HCT116 (cell line): ENCODE measurements around the gene NXPH1. TPM values are rescaled to one million over a fixed set of nuclear protein-coding genes. Genes with fewer than 3 reads are reported as not detected.

Experiments used
- ATAC-seq: fragments of 200-7000 bp; cut with Tn5 transposase; 2 replicates; pipeline ENCODE4 v1.9.1; 2020; ENCODE audit warnings: mild to moderate bottlenecking, moderate library complexity
- BruUV-seq: library from RNA; stranded (reverse); fragments of 400-500 nt; replicated peaks from 2 replicates; lab custom pipeline; 2021; lab: Mats Ljungman, UMichigan
- CTCF ChIA-PET: fragments of 300-600 bp; sonication (Branson Sonifier 250); formaldehyde crosslinking; loops from one replicate; lab custom pipeline; 2021; ENCODE audit warnings: antibody characterized with exemption; lab: Charles Lee
- POLR2A ChIA-PET: fragments of 300-600, 350-600 bp; sonication (Branson Sonifier 250); formaldehyde crosslinking; loops from one replicate; lab custom pipeline; 2021; ENCODE audit warnings: antibody characterized with exemption; lab: Charles Lee
- RAD21 ChIA-PET, 2 experiments: fragments of 300-600 bp; sonication (Branson Sonifier 250); formaldehyde crosslinking; loops; one replicate each; lab custom pipeline; 2023; ENCODE audit warnings: low total read pairs in 2 of 2; ENCODE audit not compliant: uncharacterized antibody in 2 of 2, unreplicated experiment in 2 of 2, low non-redundant PET in 1 of 2; lab: Charles Lee
- DNase-seq: peaks from one replicate; pipeline ENCODE4 v3.0.0-alpha.2; 2010; ENCODE audit warnings: low read depth, low spot score
- H2AFZ ChIP-seq: fragments of 200-600 bp; shearing (Covaris generic), sonication (generic); 2 replicates; pipeline ENCODE4 v1.6.1; 2017; ENCODE audit warnings: low read depth, mixed run types, mixed read lengths, antibody characterized with exemption, low read length; ENCODE audit not compliant: poor library complexity, severe bottlenecking
- H3K27ac ChIP-seq: 2 replicates; pipeline ENCODE4 v1.5.1; 2012; ENCODE audit warnings: low read depth, low read length
- H3K27me3 ChIP-seq: fragments of 200-600 bp; sonication (generic); 2 replicates; pipeline ENCODE4 v1.6.1; 2016; ENCODE audit warnings: mixed run types, low read length, mixed read lengths; ENCODE audit not compliant: insufficient read depth
- H3K36me3 ChIP-seq, 2 experiments: fragments of 200-500 bp in 1 of 2; fragments of 200-600 bp in 1 of 2; sonication (Bioruptor generic) in 1 of 2; sonication (generic) in 1 of 2; 2 replicates each; pipeline versions ENCODE4 v1.5.1 to v1.6.1; 2014 to 2016; ENCODE audit warnings: low read length in 2 of 2, inconsistent platforms in 1 of 2, mixed read lengths in 1 of 2, mixed run types in 1 of 2; ENCODE audit not compliant: insufficient read depth in 2 of 2, control insufficient read depth in 1 of 2
- H3K4me1 ChIP-seq, 2 experiments: fragments of 200-600 bp in 1 of 2; sonication (generic) in 1 of 2; 2 replicates each; pipeline versions ENCODE4 v1.5.1 to v1.6.1; 2012 to 2017; ENCODE audit warnings: low read length in 2 of 2, inconsistent platforms in 1 of 2, mild to moderate bottlenecking in 1 of 2, mixed read lengths in 1 of 2, mixed run types in 1 of 2, moderate library complexity in 1 of 2; ENCODE audit not compliant: insufficient read depth in 2 of 2, control insufficient read depth in 1 of 2
- H3K4me2 ChIP-seq: fragments of 200-600 bp; sonication (generic); 2 replicates; pipeline ENCODE4 v1.6.1; 2017; ENCODE audit warnings: mixed run types, low read length, mixed read lengths
- H3K4me3 ChIP-seq, 2 experiments: fragments of 200-600 bp in 1 of 2; sonication (generic) in 1 of 2; replicated peaks in 1 of 2; 2 replicates each; pipeline ENCODE4 v1.5.1; 2011 to 2016; ENCODE audit warnings: low read length in 2 of 2, control low read depth in 1 of 2, low read depth in 1 of 2, mild to moderate bottlenecking in 1 of 2, mixed read lengths in 1 of 2, mixed run types in 1 of 2
- H3K79me2 ChIP-seq: fragments of 200-600 bp; sonication (generic); 2 replicates; pipeline ENCODE4 v1.6.1; 2017; ENCODE audit warnings: mild to moderate bottlenecking, mixed run types, low read length, moderate library complexity, mixed read lengths; ENCODE audit not compliant: insufficient read depth
- H3K9ac ChIP-seq: fragments of 200-600 bp; sonication (generic); 2 replicates; pipeline ENCODE4 v1.6.1; 2016; ENCODE audit warnings: low read length, mixed read lengths
- H3K9me2 ChIP-seq: fragments of 200-600 bp; sonication (generic), shearing (Covaris generic); 2 replicates; pipeline ENCODE4 v1.6.1; 2017; ENCODE audit warnings: mixed run types, mild to moderate bottlenecking, moderate library complexity; ENCODE audit not compliant: insufficient read depth
- H3K9me3 ChIP-seq, 2 experiments: fragments of 200-500 bp in 1 of 2; fragments of 200-600 bp in 1 of 2; sonication (Bioruptor generic) in 1 of 2; sonication (generic) in 1 of 2; 2 replicates each; pipeline ENCODE4 v1.6.1; 2014 to 2017; ENCODE audit warnings: low read length in 2 of 2, mixed read lengths in 2 of 2, inconsistent platforms in 1 of 2, low read depth in 1 of 2, mild to moderate bottlenecking in 1 of 2, mixed run types in 1 of 2, moderate library complexity in 1 of 2; ENCODE audit not compliant: control insufficient read depth in 1 of 2, insufficient read depth in 1 of 2
- H4K20me1 ChIP-seq: fragments of 200-600 bp; sonication (generic), shearing (Covaris generic); 2 replicates; pipeline ENCODE4 v1.6.1; 2017; ENCODE audit warnings: mixed run types, mild to moderate bottlenecking, moderate library complexity; ENCODE audit not compliant: insufficient read depth
- CBX3 ChIP-seq: IDR thresholded peaks from 2 replicates; pipeline ENCODE4 v1.6.1; 2012; ENCODE audit warnings: low read depth
- CEBPB ChIP-seq: IDR thresholded peaks from 2 replicates; pipeline ENCODE4 v1.6.1; 2012; ENCODE audit warnings: low read depth
- EGR1 ChIP-seq: IDR thresholded peaks from 2 replicates; pipeline ENCODE4 v1.6.1; 2012; ENCODE audit warnings: low read depth
- ELF1 ChIP-seq: IDR thresholded peaks from 2 replicates; pipeline ENCODE4 v1.6.1; 2012; ENCODE audit warnings: low read depth, borderline replicate concordance
- EZH2 ChIP-seq: fragments of 200-600 bp; sonication (generic); IDR thresholded peaks from 2 replicates; pipeline ENCODE4 v1.6.1; 2017; ENCODE audit warnings: antibody characterized with exemption, mixed run types
- FOSL1 ChIP-seq: IDR thresholded peaks from 2 replicates; pipeline ENCODE4 v1.6.1; 2012; ENCODE audit warnings: low read depth
- POLR2A ChIP-seq: IDR thresholded peaks from 2 replicates; pipeline ENCODE4 v1.7.0; 2011; ENCODE audit warnings: borderline replicate concordance; ENCODE audit not compliant: insufficient read depth, insufficient read length; ENCODE audit errors: extremely low read depth
- POLR2AphosphoS5 ChIP-seq: IDR thresholded peaks from 2 replicates; pipeline ENCODE4 v1.6.1; 2011; ENCODE audit warnings: mild to moderate bottlenecking, low read depth, low read length, moderate library complexity
- RAD21 ChIP-seq: IDR thresholded peaks from 2 replicates; pipeline ENCODE4 v1.6.1; 2012; ENCODE audit warnings: low read depth, mild to moderate bottlenecking
- SP1 ChIP-seq: IDR thresholded peaks from 2 replicates; pipeline ENCODE4 v1.6.1; 2012; ENCODE audit warnings: low read depth
- SRF ChIP-seq: IDR thresholded peaks from 2 replicates; pipeline ENCODE4 v1.6.1; 2012; ENCODE audit warnings: low read depth
- YY1 ChIP-seq: IDR thresholded peaks from 2 replicates; pipeline ENCODE4 v1.6.1; 2011; ENCODE audit warnings: low read length, low read depth, moderate library complexity, mild to moderate bottlenecking; ENCODE audit not compliant: insufficient replicate concordance; ENCODE audit errors: extremely low read depth
- ZFX ChIP-seq: fragments of 450-650 bp; IDR thresholded peaks from 2 replicates; pipeline ENCODE4 v1.6.1; 2017
- ZNF274 ChIP-seq: fragments of 200-500 bp; sonication (Bioruptor generic); IDR thresholded peaks from 2 replicates; pipeline ENCODE4 v1.6.1; 2014; ENCODE audit warnings: mild to moderate bottlenecking, low read depth, low read length, inconsistent platforms
- intact Hi-C: fragments of 100-400 bp; cut with micrococcal nuclease; formaldehyde crosslinking; loops from 2 replicates; pipeline ENCODE4 v1.10.0; 2022
- total RNA-seq: library from RNA; stranded (reverse); gene quantifications from one replicate; pipeline ENCODE4 v1.2.1, GENCODE V29; 2021; ENCODE audit not compliant: unreplicated experiment
- TF ChIP-seq, protein P1 (sequence below): IDR thresholded peaks from 2 replicates; pipeline ENCODE4 v1.6.1; 2012
- TF ChIP-seq, protein P2 (sequence below): IDR thresholded peaks from 2 replicates; pipeline ENCODE4 v1.6.1; 2012; ENCODE audit warnings: low read depth
- TF ChIP-seq, protein P3 (sequence below): IDR thresholded peaks from 2 replicates; pipeline ENCODE4 v1.6.1; 2012
- TF ChIP-seq, protein P4 (sequence below), 3 experiments: fragments of 200-600 bp in 1 of 3; sonication (generic) in 1 of 3; IDR thresholded peaks in 2 of 3; conservative IDR thresholded peaks in 1 of 3; 2 replicates each; pipeline ENCODE4 v1.5.1; 2012 to 2017; ENCODE audit warnings: low read depth in 2 of 3, low read length in 2 of 3, antibody characterized with exemption in 1 of 3, borderline replicate concordance in 1 of 3, control low read depth in 1 of 3, mild to moderate bottlenecking in 1 of 3, mixed read lengths in 1 of 3, mixed run types in 1 of 3, moderate library complexity in 1 of 3; ENCODE audit not compliant: insufficient read depth in 1 of 3

The NXPH1 gene
- total RNA-seq, 1 experiment from 2014 or later: 0.17 TPM

DNA sequence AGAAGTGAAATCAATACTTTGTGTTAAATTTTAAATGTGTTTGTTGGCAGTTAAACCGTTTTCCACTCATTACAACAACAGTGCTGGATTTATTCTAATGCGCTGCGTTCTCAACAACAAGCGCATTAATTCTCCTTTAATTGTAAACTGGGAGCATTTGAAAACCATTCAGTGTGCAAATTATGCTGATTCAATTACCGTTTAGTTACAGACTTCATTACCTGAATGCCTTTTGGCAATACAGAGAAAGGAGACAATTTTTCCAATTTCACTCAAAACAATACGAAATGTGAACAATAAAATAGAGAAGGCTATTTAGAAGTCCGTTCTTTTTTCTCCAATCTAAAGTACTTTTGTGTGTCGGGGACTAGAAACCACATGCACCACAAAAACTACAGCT lies 4.2 kb downstream of the NXPH1 start (continued):
- no peak for TF ChIP-seq ELF1

DNA sequence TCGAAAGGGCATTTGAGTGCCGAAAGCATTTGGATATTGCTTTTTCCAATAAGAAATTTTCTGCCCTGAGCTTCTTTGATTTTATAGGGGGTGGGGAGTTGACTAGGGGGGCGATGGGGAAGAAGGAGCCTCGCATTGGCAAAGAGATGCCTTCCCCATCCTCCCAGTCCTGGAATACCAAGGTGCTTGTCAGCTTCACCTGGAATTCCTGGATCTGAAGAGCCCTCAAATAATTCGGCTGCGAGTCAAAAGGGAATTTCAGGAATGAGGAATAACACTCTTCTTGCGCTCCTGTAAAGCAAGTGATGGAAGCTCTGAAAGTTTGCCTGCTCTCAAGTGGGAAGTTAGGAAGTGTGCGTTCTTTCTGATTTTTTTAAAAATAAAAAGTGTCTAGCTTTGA lies 7.3 kb downstream of the NXPH1 start:
- CTCF ChIA-PET: no interaction called here
- H3K79me2 ChIP-seq: no peaks in the 10 kb centered on the region
- H3K27me3 ChIP-seq: peaks cover 5% of the 10 kb centered on the region; the same call in 1 of the 2 replicates
- intact Hi-C loops: no loop called here
- RAD21 ChIA-PET: no interaction called here
- no peak for ATAC-seq
- H2AFZ ChIP-seq: no peak overlapping the region
- no peak for DNase-seq
- TF ChIP-seq, protein P1, sequence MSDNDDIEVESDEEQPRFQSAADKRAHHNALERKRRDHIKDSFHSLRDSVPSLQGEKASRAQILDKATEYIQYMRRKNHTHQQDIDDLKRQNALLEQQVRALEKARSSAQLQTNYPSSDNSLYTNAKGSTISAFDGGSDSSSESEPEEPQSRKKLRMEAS: no peak
- TF ChIP-seq, protein P2, sequence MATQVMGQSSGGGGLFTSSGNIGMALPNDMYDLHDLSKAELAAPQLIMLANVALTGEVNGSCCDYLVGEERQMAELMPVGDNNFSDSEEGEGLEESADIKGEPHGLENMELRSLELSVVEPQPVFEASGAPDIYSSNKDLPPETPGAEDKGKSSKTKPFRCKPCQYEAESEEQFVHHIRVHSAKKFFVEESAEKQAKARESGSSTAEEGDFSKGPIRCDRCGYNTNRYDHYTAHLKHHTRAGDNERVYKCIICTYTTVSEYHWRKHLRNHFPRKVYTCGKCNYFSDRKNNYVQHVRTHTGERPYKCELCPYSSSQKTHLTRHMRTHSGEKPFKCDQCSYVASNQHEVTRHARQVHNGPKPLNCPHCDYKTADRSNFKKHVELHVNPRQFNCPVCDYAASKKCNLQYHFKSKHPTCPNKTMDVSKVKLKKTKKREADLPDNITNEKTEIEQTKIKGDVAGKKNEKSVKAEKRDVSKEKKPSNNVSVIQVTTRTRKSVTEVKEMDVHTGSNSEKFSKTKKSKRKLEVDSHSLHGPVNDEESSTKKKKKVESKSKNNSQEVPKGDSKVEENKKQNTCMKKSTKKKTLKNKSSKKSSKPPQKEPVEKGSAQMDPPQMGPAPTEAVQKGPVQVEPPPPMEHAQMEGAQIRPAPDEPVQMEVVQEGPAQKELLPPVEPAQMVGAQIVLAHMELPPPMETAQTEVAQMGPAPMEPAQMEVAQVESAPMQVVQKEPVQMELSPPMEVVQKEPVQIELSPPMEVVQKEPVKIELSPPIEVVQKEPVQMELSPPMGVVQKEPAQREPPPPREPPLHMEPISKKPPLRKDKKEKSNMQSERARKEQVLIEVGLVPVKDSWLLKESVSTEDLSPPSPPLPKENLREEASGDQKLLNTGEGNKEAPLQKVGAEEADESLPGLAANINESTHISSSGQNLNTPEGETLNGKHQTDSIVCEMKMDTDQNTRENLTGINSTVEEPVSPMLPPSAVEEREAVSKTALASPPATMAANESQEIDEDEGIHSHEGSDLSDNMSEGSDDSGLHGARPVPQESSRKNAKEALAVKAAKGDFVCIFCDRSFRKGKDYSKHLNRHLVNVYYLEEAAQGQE: no peak
- TF ChIP-seq FOSL1: no peak
- no peak for TF ChIP-seq CEBPB
- no peak for TF ChIP-seq SRF
- TF ChIP-seq ELF1: no peak
- TF ChIP-seq EZH2: no peak
- TF ChIP-seq, protein P3, sequence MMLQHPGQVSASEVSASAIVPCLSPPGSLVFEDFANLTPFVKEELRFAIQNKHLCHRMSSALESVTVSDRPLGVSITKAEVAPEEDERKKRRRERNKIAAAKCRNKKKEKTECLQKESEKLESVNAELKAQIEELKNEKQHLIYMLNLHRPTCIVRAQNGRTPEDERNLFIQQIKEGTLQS: no peak
- no peak for TF ChIP-seq POLR2A
- no peak for TF ChIP-seq YY1
- TF ChIP-seq, protein P4, sequence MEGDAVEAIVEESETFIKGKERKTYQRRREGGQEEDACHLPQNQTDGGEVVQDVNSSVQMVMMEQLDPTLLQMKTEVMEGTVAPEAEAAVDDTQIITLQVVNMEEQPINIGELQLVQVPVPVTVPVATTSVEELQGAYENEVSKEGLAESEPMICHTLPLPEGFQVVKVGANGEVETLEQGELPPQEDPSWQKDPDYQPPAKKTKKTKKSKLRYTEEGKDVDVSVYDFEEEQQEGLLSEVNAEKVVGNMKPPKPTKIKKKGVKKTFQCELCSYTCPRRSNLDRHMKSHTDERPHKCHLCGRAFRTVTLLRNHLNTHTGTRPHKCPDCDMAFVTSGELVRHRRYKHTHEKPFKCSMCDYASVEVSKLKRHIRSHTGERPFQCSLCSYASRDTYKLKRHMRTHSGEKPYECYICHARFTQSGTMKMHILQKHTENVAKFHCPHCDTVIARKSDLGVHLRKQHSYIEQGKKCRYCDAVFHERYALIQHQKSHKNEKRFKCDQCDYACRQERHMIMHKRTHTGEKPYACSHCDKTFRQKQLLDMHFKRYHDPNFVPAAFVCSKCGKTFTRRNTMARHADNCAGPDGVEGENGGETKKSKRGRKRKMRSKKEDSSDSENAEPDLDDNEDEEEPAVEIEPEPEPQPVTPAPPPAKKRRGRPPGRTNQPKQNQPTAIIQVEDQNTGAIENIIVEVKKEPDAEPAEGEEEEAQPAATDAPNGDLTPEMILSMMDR (IDR thresholded peaks at IDR 0.05 in 2 of 3, conservative IDR thresholded peaks at IDR 0.05 in 1 of 3; ENCODE audit: borderline replicate concordance in 1 of 3, insufficient read depth in 1 of 3, low read depth in 2 of 3, low read length in 2 of 3): no peak
- no peak for TF ChIP-seq CBX3
- TF ChIP-seq SP1: no peak
- no peak for TF ChIP-seq ZNF274
- no peak for TF ChIP-seq POLR2AphosphoS5
- no peak for TF ChIP-seq RAD21
- TF ChIP-seq ZFX: no peak
- TF ChIP-seq EGR1: no peak
- H3K9me2 ChIP-seq: no peaks in the 10 kb centered on the region
- H3K4me3 ChIP-seq: no peak overlapping the region
- H3K4me1 ChIP-seq: no peaks in the 10 kb centered on the region; a peak in 1 of 4 replicates
- no peak overlapping the region for H3K27ac ChIP-seq
- H3K36me3 ChIP-seq: no peaks in the 10 kb centered on the region
- no peaks in the 10 kb centered on the region for H3K9me3 ChIP-seq
- BruUV-seq: no TSS peak
- no peak overlapping the region for H3K9ac ChIP-seq
- POLR2A ChIA-PET: no interaction called here
- no peaks in the 10 kb centered on the region for H4K20me1 ChIP-seq
- H3K4me2 ChIP-seq: no peak overlapping the region
